Lower lobe of right lung (tissue), 2 donors: ENCODE data around the gene NME3. TPM values are rescaled to one million over a fixed set of nuclear protein-coding genes. Genes with fewer than 3 reads are reported as not detected.

ENCODE experiments used
- ATAC-seq, 2 donors: fragments of 200-7000 bp; cut with Tn5 transposase; one replicate each; pipeline ENCODE4 v1.9.1; 2020 to 2022; ENCODE audit warnings: mild to moderate bottlenecking in 2 of 2, moderate library complexity in 2 of 2
- DNase-seq: peaks from one replicate; pipeline ENCODE4 v3.0.0-alpha.2; 2020
- H3K27ac ChIP-seq: fragments of 200-600 bp; one replicate; pipeline ENCODE4 v1.8.0; 2022
- H3K27me3 ChIP-seq: fragments of 200-600 bp; one replicate; pipeline ENCODE4 v1.8.0; 2022; ENCODE audit warnings: low read depth
- H3K36me3 ChIP-seq: fragments of 200-600 bp; one replicate; pipeline ENCODE4 v1.8.0; 2022; ENCODE audit warnings: mild to moderate bottlenecking
- H3K4me1 ChIP-seq: fragments of 200-600 bp; one replicate; pipeline ENCODE4 v1.8.0; 2022
- H3K4me3 ChIP-seq: fragments of 200-600 bp; one replicate; pipeline ENCODE4 v1.8.0; 2022; ENCODE audit warnings: mild to moderate bottlenecking
- H3K9me3 ChIP-seq: fragments of 200-600 bp; one replicate; pipeline ENCODE4 v1.8.0; 2022
- CTCF ChIP-seq: fragments of 200-600 bp; IDR thresholded peaks from one replicate; pipeline ENCODE4 v1.8.0; 2022; ENCODE audit warnings: antibody characterized with exemption, mild to moderate bottlenecking
- intact Hi-C: fragments of 100-400 bp; cut with DNase I; formaldehyde crosslinking; loops from one replicate; pipeline ENCODE4 v1.11.0; 2022
- total RNA-seq: library from RNA; stranded (reverse); fragmentation: NEBNext Ultra II Directional; extraction: Animal tissue kit (Norgen Biotek cat#: 25700); gene quantifications from one replicate; pipeline ENCODE4 v1.2.1, GENCODE V29; 2021
- donor health status: DM: no; HTN: yes; CAD: no; lungs with severe emphysema.

NME3 gene
- total RNA-seq, 1 donor from 2014 or later: 56.5 TPM

DNA sequence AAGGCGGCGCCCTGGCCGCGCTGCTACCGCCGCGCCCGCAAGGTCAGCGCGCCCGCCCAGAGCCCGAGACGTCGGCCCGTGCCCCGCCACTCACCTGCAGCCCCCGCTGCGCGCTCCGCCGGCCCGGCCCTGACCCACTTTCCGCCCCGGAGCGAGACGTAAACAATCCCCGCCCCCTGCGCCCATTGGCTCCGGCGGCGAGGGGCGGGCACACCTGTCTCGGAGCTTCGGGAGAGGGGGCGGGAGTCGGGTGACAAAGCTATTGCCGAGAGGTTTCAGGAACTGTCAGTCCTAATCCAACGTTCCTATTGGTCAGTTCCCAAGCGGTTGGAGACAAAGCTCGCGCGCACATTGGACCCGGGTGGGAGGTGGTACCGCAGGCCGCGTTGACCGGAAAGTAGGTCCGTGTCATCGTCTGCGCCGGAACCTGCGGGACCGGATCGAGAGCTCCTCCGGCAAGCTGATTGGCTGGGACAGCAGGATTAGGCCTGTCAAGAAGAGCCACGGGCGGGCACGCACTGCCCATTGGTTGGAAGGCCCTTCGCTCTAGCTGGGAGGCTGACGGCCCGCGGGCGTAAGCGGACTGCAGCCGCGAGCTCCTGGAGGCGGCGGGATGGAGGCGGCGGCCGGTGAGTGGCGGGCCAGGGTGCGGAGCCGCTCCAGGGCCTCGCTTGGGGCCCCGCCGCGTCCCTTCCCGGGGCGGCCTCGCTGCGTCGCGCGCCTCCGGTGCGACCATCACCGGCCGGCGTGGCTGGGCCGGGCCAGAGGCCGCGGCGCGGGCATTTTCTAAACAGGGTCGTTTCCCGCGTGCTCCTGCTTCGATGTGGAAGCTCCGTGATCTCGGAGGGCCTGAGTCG, 11.3 kb upstream of the NME3 start, which contains the start of the genes NUBP2 and SPSB3:
Gene NUBP2, plus strand, starts transcription at position 553 of the 857 bp plus-strand sequence. Its CDS starts 61 bp downstream, at position 614.
Gene SPSB3, minus strand, starts transcription at position 164 of the 857 bp plus-strand sequence. CDS start 1,088 bp downstream, outside the sequence.
- Histone ChIP-seq H3K27me3 (no peaks in the 10 kb centered on the region), H3K27ac (peak within 1 kb of the TSS; percentile 90), H3K4me3 (peak within 1 kb of the TSS; percentile 91), H3K9me3 (no peaks in the 10 kb centered on the region), H3K36me3 (peaks cover 50% of the 10 kb centered on the region), H3K4me1 (peaks cover 41% of the 10 kb centered on the region)
- intact Hi-C loops: no loop called here
- no peak for TF ChIP-seq CTCF
- DNase-seq (peak; percentile 100), ATAC-seq (peak; percentile 96)

DNA sequence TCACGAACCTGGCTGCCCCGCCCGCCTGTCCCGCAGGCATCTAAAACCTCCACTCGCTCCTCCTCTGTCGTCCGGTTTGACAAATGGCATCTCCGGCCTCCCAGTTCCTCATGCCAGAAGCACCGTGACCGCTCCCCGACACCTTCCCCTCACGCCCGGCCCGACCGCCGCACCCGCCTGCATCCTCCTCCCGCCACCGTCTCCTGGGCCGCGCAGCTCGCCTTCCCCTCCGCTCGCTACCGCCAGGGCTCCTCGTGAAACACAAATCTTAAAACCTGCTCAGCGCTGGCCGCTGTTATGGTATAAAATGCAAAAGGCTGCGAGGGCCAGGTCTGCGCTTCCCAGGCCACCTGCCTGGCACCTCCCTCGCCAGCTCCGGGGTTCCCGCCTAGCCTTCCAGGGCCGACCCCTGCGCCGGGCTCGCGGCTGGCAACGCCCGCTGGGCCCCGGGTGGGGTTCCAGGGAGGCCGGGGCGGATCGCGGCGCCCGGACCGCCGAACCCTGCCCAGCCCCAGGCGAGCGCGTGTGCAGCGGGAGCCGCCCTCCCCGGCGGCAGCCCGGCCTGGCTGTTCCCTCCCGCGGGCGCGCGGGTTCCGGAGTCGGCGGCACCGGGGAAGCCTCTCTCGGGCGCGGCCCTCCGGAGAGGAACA, 10.5 kb upstream of the NME3 start:
- no peak for TF ChIP-seq CTCF
- intact Hi-C loops: no loop called here
- no peak for DNase-seq
- Histone ChIP-seq H3K36me3 (peaks cover 50% of the 10 kb centered on the region), H3K4me3 (peak overlapping the region; percentile 91), H3K27me3 (no peaks in the 10 kb centered on the region), H3K9me3 (no peaks in the 10 kb centered on the region), H3K4me1 (peaks cover 41% of the 10 kb centered on the region), H3K27ac (peak overlapping the region; percentile 90)
- peak; percentile 5 to 31 for ATAC-seq

DNA sequence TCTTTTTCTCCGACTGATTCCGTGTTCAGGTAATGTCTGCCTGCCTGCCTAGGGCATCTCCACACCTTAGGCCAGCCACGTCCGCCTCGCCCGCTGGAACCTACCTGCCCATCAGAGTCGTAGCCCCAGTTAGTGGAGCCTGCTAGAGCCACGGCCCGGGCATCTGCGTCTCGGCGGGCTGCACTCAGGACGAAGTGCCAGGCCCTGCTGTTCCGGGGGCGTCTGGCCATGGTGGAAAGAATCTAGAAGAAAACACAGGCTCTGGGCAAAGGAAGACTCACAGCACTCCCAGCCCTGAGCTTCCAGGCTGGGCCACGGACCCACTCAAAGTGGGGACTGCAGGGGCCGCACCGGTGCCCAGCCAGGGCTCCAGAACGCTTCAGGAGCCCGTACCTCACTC, 9.9 kb upstream of the NME3 start:
- ATAC-seq (no peak), DNase-seq (no peak)
- intact Hi-C loops: no loop called here
- peaks cover 50% of the 10 kb centered on the region for H3K36me3 ChIP-seq
- H3K4me1 ChIP-seq: peaks cover 41% of the 10 kb centered on the region
- H3K27ac ChIP-seq: peak overlapping the region; percentile 90
- H3K27me3 ChIP-seq: no peaks in the 10 kb centered on the region
- TF ChIP-seq CTCF: no peak
- no peaks in the 10 kb centered on the region for H3K9me3 ChIP-seq
- H3K4me3 ChIP-seq: peak overlapping the region; percentile 91

DNA sequence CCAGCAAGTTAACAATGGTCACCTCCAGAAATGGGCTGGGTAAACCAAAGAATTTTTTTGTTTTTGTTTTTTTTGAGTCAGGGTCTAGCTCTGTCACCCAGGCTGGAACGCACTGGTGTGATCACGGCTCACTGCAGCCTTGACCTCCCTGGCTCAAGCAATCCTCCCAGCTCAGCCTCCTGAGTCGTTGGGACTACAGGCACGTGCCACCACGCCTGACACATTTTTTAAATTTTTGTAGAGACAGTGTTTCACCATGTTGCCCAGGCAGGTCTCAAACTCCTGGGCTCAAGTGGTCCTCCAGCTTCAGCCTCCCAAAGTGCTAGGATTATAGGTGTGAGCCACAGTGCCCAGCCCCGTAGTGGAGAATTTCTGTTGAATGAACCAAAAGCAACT, 9.3 kb upstream of the NME3 start:
- TF ChIP-seq CTCF: no peak
- Histone ChIP-seq H3K4me3 (no peak overlapping the region), H3K4me1 (peaks cover 41% of the 10 kb centered on the region), H3K9me3 (no peaks in the 10 kb centered on the region), H3K27ac (no peak overlapping the region), H3K36me3 (peaks cover 50% of the 10 kb centered on the region), H3K27me3 (no peaks in the 10 kb centered on the region)
- no peak for DNase-seq
- no peak for ATAC-seq
- intact Hi-C loops: no loop called here

GRCh38 chr16:1779741-1780676, 8.7 kb upstream of the NME3 start:
- H3K36me3 ChIP-seq: peaks cover 55% of the 10 kb centered on the region
- no peak for TF ChIP-seq CTCF
- peaks cover 38% of the 10 kb centered on the region for H3K4me1 ChIP-seq
- no peak for DNase-seq
- no peaks in the 10 kb centered on the region for H3K9me3 ChIP-seq
- no peaks in the 10 kb centered on the region for H3K27me3 ChIP-seq
- intact Hi-C loops: no loop called here
- H3K4me3 ChIP-seq: no peak overlapping the region
- no peak overlapping the region for H3K27ac ChIP-seq
- ATAC-seq: no peak
